ENCODE measurements around the gene SERINC5. TPM values are rescaled to one million over a fixed set of nuclear protein-coding genes. Genes with fewer than 3 reads are reported as not detected.

SERINC5 gene
- total RNA-seq, 1 experiment from 2014 or later = 52.3 TPM

- Histone ChIP-seq H3K18ac (ENCODE audit: insufficient read length, low read depth, low read length) (no peak overlapping the region), H3K27me3 (ENCODE audit: insufficient read depth, low read length) (no peaks in the 10 kb centered on the region), H2AFZ (ENCODE audit: low read length) (no peak overlapping the region), H3K27ac (ENCODE audit: insufficient read length, low read depth, low read length) (no peak overlapping the region), H4K91ac (ENCODE audit: insufficient read length, low read depth, low read length) (no peak overlapping the region), H2BK120ac (ENCODE audit: low read depth, low read length, poor library complexity, severe bottlenecking) (no peak overlapping the region), H2BK12ac (ENCODE audit: insufficient read length, low read depth, low read length) (no peak overlapping the region), H3T11ph (ENCODE audit: low read length) (no peak overlapping the region), H4K8ac (replicated peaks; ENCODE audit: insufficient read length, low read depth, low read length) (no peak overlapping the region), H3K56ac (ENCODE audit: insufficient read length, low read depth, low read length) (no peak overlapping the region), H3K79me2 (ENCODE audit: insufficient read depth, low read length) (no peaks in the 10 kb centered on the region), H4K5ac (ENCODE audit: insufficient read length, low read depth, low read length) (no peak overlapping the region), H3K9me3 (ENCODE audit: control insufficient read depth, low read depth, low read length) (no peaks in the 10 kb centered on the region), H3K4me1 (ENCODE audit: insufficient read depth, low read length) (no peaks in the 10 kb centered on the region), H3K79me1 (ENCODE audit: insufficient read depth, low read depth, low read length, poor library complexity, severe bottlenecking) (no peaks in the 10 kb centered on the region), H3K23me2 (ENCODE audit: insufficient read length, low read depth, low read length, poor library complexity, severe bottlenecking) (no peaks in the 10 kb centered on the region), H3K4me2 (ENCODE audit: insufficient read depth, insufficient read length, low read length) (no peak overlapping the region), H3K9ac (ENCODE audit: extremely low read depth, insufficient read length, low read length) (no peak overlapping the region), H4K20me1 (ENCODE audit: control insufficient read depth, insufficient read depth, insufficient read length) (no peaks in the 10 kb centered on the region), H2BK5ac (ENCODE audit: insufficient read length, low read length) (no peak overlapping the region), H3K23ac (ENCODE audit: insufficient read length, low read depth, low read length) (no peak overlapping the region), H3K14ac (ENCODE audit: insufficient read depth, low read length) (no peak overlapping the region), H3K4ac (ENCODE audit: low read depth, low read length) (no peak overlapping the region), H2AK5ac (ENCODE audit: insufficient read length, low read length) (no peak overlapping the region), H2BK20ac (ENCODE audit: low read depth, low read length, poor library complexity, severe bottlenecking) (no peak overlapping the region), H2BK15ac (ENCODE audit: low read depth, low read length) (no peak overlapping the region)
- Mint-ChIP-seq H3K4me3 (no peak overlapping the region), H3K36me3 (ENCODE audit: insufficient read depth in 1 of 3, low read depth in 3 of 3) (peaks cover 0 to 4% (median 2%) of the 10 kb centered on the region in 3 experiments; a peak in 1 of 7 replicates), H3K4me1 (peaks cover 15 to 17% of the 10 kb centered on the region in 2 experiments), H3K27ac (no peak overlapping the region), H3K9me3 (no peaks in the 10 kb centered on the region), H3K27me3 (ENCODE audit: low read depth) (no peaks in the 10 kb centered on the region)
- no peak for TF ChIP-seq CTCF (conservative IDR thresholded peaks at IDR 0.05)
- no peak for DNase-seq
- WGBS (ENCODE audit: extremely low coverage, insufficient read length, low lambda C conversion rate) = no CpG with 5 or more reads among the region's 8 CpGs
Observed at GRCh38 chr5:80067531-80068245, 188.2 kb downstream of the SERINC5 start.

Data from H9 (cell line).